Body of pancreas (tissue), 4 donors: ENCODE results near the gene MKNK1. TPM values are rescaled to one million over a fixed set of nuclear protein-coding genes. Genes with fewer than 3 reads are reported as not detected.
A peak's percentile ranks its signal among the peaks of the same experiment; 100 is the strongest.

Experiments used
- ATAC-seq: fragments of 150-250 bp; one replicate; pipeline ENCODE4 v1.9.1; 2016
- DNase-seq, 4 donors: peaks; one replicate each; pipeline ENCODE4 v3.0.0-alpha.2; 2019
- H3K27ac ChIP-seq, 4 donors: fragments of 200-600 bp; sonication (generic); 1 replicate in 3 of 4; 2 replicates in 1 of 4; pipeline versions ENCODE4 v1.5.1 to v1.6.1; 2016 to 2019; ENCODE audit warnings: mild to moderate bottlenecking in 1 of 4, mixed read lengths in 1 of 4, moderate library complexity in 1 of 4
- H3K27me3 ChIP-seq, 2 donors: fragments of 200-600 bp; sonication (generic); one replicate each; pipeline ENCODE4 v1.6.0; 2016; ENCODE audit warnings: mild to moderate bottlenecking in 1 of 2
- H3K36me3 ChIP-seq, 2 donors: fragments of 200-600 bp; sonication (generic); replicated peaks in 1 of 2; 2 replicates each; pipeline ENCODE4 v1.5.1; 2016; ENCODE audit warnings: low read depth in 2 of 2; ENCODE audit not compliant: insufficient read depth in 1 of 2
- H3K4me1 ChIP-seq: fragments of 200-600 bp; sonication (generic); one replicate; pipeline ENCODE4 v1.6.0; 2016
- H3K4me3 ChIP-seq, 2 donors: fragments of 200-600 bp; sonication (generic); 1 replicate in 1 of 2; 2 replicates in 1 of 2; pipeline ENCODE4 v1.5.1; 2016 to 2019
- H3K9me3 ChIP-seq, 3 donors: fragments of 200-600 bp; sonication (generic); 1 replicate in 2 of 3; 2 replicates in 1 of 3; pipeline ENCODE4 v1.5.1; 2016
- POLR2A ChIP-seq, 3 donors: fragments of 450-650 bp; IDR thresholded peaks; one replicate each; pipeline ENCODE4 v1.6.1; 2016; ENCODE audit warnings: antibody characterized with exemption in 3 of 3, mild to moderate bottlenecking in 2 of 3
- WGBS, 2 donors: methylation state at CpG; one replicate each; pipeline ENCODE4 v1.1.5; 2017; 5-methylcytosine and 5-hydroxymethylcytosine counted together
- intact Hi-C: fragments of 100-400 bp; cut with DNase I; formaldehyde crosslinking; loops from one replicate; pipeline ENCODE4 v1.15.1; 2023
- total RNA-seq, 2 donors: library from RNA; depleted of rRNA; stranded (reverse); fragments of >200 nt; gene quantifications; one replicate each; pipeline ENCODE4 v1.1.0, GENCODE V29; 2016
- TF ChIP-seq, protein P1 (sequence below), 7 experiments: fragments of 450-650 bp in 4 of 7; fragments of 200-600 bp in 3 of 7; sonication (generic) in 3 of 7; IDR thresholded peaks; one replicate each; pipeline ENCODE4 v1.5.1; 2016 to 2019; ENCODE audit warnings: antibody characterized with exemption in 7 of 7

MKNK1 gene
- total RNA-seq, 2 donors from 2014 or later = 155 to 238 TPM

DNA sequence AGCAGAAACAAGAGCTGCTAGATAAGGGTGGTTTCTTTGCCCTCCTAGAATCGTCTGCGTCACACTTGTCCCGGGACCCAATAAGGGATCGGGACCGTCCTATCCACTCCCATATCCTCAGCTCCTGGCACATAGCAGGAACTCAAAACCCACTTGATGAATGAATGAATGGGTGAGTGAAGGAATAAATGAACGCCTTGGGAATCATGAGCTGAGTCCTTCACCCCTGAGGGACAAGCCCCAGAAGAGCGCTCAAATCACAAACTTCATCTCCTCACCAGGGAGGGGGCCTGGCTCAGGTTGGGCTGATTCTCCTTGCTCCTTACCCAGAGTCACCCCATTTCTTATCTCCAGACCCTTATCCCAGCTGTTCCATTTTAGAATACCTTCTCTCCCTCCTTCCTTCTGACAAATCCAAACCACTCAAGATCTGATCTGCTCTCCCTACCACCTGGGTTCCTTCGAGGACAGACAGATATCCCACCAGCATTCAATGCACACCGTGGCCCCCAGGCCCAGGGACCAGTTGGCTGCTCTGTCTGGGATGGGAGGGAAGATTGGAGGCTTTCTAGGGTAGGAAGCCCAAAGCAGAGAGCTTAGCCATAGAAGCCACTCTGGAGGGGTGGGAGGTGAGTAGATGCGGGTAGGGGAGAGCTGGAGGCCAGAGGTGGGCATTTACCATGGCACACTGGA is 13.2 kb upstream of the MKNK1 start:
- DNase-seq (no peak), ATAC-seq (peak; percentile 16)
- intact Hi-C loops = no loop called here
- peak overlapping the region; percentile 81 to 94 (median 88) for H3K27ac ChIP-seq
- H3K27me3 ChIP-seq = no peaks in the 10 kb centered on the region
- H3K4me3 ChIP-seq = peak overlapping the region in 1 of 2 donors; percentile 59
- H3K9me3 ChIP-seq = no peaks in the 10 kb centered on the region
- peaks cover 47% of the 10 kb centered on the region for H3K4me1 ChIP-seq
- WGBS, 2 donors = 31 to 33% methylated on average over 10 of the region's 10 CpGs
- no peak for TF ChIP-seq POLR2A (IDR thresholded peaks at IDR 0.05)
- TF ChIP-seq, protein P1, sequence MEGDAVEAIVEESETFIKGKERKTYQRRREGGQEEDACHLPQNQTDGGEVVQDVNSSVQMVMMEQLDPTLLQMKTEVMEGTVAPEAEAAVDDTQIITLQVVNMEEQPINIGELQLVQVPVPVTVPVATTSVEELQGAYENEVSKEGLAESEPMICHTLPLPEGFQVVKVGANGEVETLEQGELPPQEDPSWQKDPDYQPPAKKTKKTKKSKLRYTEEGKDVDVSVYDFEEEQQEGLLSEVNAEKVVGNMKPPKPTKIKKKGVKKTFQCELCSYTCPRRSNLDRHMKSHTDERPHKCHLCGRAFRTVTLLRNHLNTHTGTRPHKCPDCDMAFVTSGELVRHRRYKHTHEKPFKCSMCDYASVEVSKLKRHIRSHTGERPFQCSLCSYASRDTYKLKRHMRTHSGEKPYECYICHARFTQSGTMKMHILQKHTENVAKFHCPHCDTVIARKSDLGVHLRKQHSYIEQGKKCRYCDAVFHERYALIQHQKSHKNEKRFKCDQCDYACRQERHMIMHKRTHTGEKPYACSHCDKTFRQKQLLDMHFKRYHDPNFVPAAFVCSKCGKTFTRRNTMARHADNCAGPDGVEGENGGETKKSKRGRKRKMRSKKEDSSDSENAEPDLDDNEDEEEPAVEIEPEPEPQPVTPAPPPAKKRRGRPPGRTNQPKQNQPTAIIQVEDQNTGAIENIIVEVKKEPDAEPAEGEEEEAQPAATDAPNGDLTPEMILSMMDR (IDR thresholded peaks at IDR 0.05) = no peak
- H3K36me3 ChIP-seq = no peaks in the 10 kb centered on the region

DNA sequence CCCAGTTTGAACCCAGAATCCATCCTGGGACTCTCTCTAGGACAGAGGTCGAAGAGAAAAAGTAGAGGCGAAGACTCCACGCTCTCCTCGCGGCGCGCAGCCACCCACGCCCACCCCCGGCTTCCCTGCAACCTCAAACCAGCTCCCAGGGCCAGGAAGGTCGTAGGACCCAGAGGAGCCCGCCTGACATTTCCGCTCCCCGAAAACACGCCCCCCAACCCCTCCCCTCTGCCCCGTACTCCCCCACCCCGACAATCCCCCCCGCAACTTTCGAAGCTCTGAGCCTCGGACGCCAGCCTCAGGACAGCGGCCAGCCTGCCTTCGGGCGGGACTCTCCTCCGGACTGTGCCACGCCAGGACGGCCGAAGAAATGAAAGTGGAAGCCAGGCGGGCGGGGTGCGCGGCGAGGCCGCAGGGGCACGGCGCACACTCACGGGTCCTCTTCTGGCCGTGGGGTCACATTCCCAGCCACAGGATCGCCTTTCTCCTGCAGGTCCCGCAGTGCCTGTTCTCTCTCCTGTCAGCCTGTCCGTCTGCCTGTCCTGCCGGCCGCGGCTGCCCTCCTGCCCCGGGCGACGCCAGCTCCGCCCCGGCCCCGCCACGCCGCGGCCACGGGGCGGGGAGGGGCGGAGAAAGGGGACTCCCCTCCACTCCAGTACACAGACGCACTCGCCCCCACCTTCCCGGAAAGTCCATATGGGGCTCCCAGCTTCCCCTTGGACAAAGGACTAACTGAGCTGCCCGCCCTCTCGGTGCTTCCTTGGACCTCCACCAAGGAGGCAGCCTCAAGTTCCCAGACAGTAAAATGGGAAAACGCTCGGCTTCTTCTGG is 12.4 kb upstream of the MKNK1 start, which contains the start of gene MOB3C:
Gene MOB3C (minus strand): TSS at position 535 of the 831 bp plus-strand sequence. CDS start 3,490 bp downstream, outside the sequence.
- intact Hi-C loops = no loop called here
- TF ChIP-seq POLR2A (IDR thresholded peaks at IDR 0.05) = peak; percentile 72 to 83 (median 76)
- TF ChIP-seq, protein P1 (IDR thresholded peaks at IDR 0.05) = peak in 1 of 7 experiments; percentile 16
- WGBS, 2 donors = 0% methylated on average over 15 to 55 of the region's 62 CpGs
- no peaks in the 10 kb centered on the region for H3K27me3 ChIP-seq
- H3K27ac ChIP-seq = peak within 1 kb of the TSS; percentile 81 to 94 (median 88)
- no peaks in the 10 kb centered on the region for H3K9me3 ChIP-seq
- no peaks in the 10 kb centered on the region for H3K36me3 ChIP-seq
- ATAC-seq (peak; percentile 77), DNase-seq (peak; percentile 77 to 87 (median 84))
- peak within 1 kb of the TSS; percentile 47 to 59 for H3K4me3 ChIP-seq
- H3K4me1 ChIP-seq = peaks cover 55% of the 10 kb centered on the region

DNA sequence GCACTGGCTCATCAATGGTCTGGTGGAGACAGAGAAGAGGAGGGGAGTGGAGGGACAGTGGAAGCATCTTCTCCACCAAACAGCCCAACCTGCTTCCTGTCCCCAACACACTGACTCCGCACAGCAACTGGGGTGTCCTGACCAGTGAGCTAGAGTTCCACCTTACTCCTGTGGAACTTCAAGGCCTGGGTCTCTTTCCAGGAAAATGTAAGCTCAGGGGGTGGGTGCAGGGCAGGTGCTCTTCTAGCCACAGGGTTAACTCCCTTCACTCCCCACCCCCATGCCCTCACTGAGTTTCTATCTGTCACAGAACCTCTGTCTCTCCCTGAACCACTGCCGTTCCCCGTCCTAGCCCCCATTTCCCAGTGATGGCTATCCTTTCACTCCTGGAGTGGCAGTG is 11.7 kb upstream of the MKNK1 start:
- H3K4me1 ChIP-seq = peaks cover 62% of the 10 kb centered on the region
- no peaks in the 10 kb centered on the region for H3K27me3 ChIP-seq
- intact Hi-C loops = no loop called here
- no peaks in the 10 kb centered on the region for H3K9me3 ChIP-seq
- peak overlapping the region; percentile 47 to 59 for H3K4me3 ChIP-seq
- no peaks in the 10 kb centered on the region for H3K36me3 ChIP-seq
- H3K27ac ChIP-seq = peak overlapping the region; percentile 81 to 94 (median 88)
- DNase-seq (no peak), ATAC-seq (no peak)
- TF ChIP-seq POLR2A (IDR thresholded peaks at IDR 0.05) = no peak
- TF ChIP-seq, protein P1 (IDR thresholded peaks at IDR 0.05) = no peak
- 24 to 35% methylated on average over 3 of the region's 3 CpGs for WGBS, 2 donors

DNA sequence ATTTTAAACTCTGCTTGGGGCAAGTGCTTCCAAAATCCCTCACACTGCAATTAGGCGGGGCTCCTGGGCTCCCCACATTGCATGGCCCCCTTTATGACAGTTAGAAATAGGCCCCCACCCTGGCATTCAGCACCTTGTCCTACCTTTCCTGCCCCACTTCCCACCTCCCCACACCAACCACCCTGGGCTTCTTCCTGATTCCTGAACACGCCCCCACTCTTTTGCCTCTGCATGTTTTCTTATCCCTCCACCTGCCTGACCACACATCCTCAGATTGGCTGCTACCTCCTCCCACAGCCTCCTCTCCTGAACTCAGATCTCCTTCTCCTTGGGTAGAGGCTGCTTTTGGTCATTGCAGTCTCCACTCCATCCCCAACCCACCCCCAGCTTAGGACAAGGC is 11.0 kb upstream of the MKNK1 start:
- Histone ChIP-seq H3K36me3 (no peaks in the 10 kb centered on the region), H3K27me3 (no peaks in the 10 kb centered on the region), H3K9me3 (no peaks in the 10 kb centered on the region), H3K4me1 (peaks cover 69% of the 10 kb centered on the region), H3K4me3 (no peak overlapping the region), H3K27ac (peak overlapping the region in 3 of 4 donors; percentile 86 to 94 (median 90))
- intact Hi-C loops = no loop called here
- ATAC-seq = no peak
- TF ChIP-seq, protein P1 (IDR thresholded peaks at IDR 0.05) = no peak
- no peak for TF ChIP-seq POLR2A (IDR thresholded peaks at IDR 0.05)
- no peak for DNase-seq
- 67 to 70% methylated on average over 2 of the region's 2 CpGs for WGBS, 2 donors
